ENCODE measurements around the gene SLC25A22.
A peak's percentile ranks its signal among the peaks of the same experiment; 100 is the strongest.

Gene SLC25A22

GRCh38 chr11:795634-796564, 2.2 kb downstream of the SLC25A22 start:
- peak overlapping the region; percentile 94 for H3K27ac Mint-ChIP-seq
- H3K4me1 Mint-ChIP-seq (ENCODE audit: low read depth): peaks cover 19% of the 10 kb centered on the region
- peaks cover 54% of the 10 kb centered on the region for H3K36me3 Mint-ChIP-seq (ENCODE audit: low read depth)
- no peaks in the 10 kb centered on the region for H3K9me3 Mint-ChIP-seq
- H3K4me3 Mint-ChIP-seq: peak overlapping the region; percentile 93
- DNase-seq: peak; percentile 85
- no peaks in the 10 kb centered on the region for H3K27me3 Mint-ChIP-seq

- H3K4me3 Mint-ChIP-seq: peak overlapping the region; percentile 93
- no peaks in the 10 kb centered on the region for H3K27me3 Mint-ChIP-seq
- DNase-seq: no peak
- peaks cover 52% of the 10 kb centered on the region for H3K36me3 Mint-ChIP-seq (ENCODE audit: low read depth)
- H3K4me1 Mint-ChIP-seq (ENCODE audit: low read depth): peaks cover 21% of the 10 kb centered on the region
- H3K9me3 Mint-ChIP-seq: no peaks in the 10 kb centered on the region
- peak overlapping the region; percentile 61 for H3K27ac Mint-ChIP-seq
These were observed 3.1 kb downstream of the SLC25A22 start for GRCh38 chr11:794766-795633.

GRCh38 chr11:794013-794765, 3.9 kb downstream of the SLC25A22 start:
- no peak for DNase-seq

GRCh38 chr11:793556-793955, 4.5 kb downstream of the SLC25A22 start:
- H3K27ac Mint-ChIP-seq: peak overlapping the region; percentile 33
- no peak overlapping the region for H3K4me3 Mint-ChIP-seq

More at GRCh38 chr11:794013-794765, 3.9 kb downstream of the SLC25A22 start:
- Mint-ChIP-seq H3K4me1 (ENCODE audit: low read depth) (peaks cover 21% of the 10 kb centered on the region), H3K9me3 (no peaks in the 10 kb centered on the region), H3K27me3 (peaks cover 3% of the 10 kb centered on the region), H3K36me3 (ENCODE audit: low read depth) (peaks cover 46% of the 10 kb centered on the region), H3K27ac (peak overlapping the region; percentile 33), H3K4me3 (peak overlapping the region; percentile 93)

GRCh38 chr11:792873-793272, 5.2 kb downstream of the SLC25A22 start:
- Mint-ChIP-seq H3K36me3 (ENCODE audit: low read depth) (peaks cover 43% of the 10 kb centered on the region), H3K27ac (no peak overlapping the region), H3K9me3 (no peaks in the 10 kb centered on the region), H3K4me1 (ENCODE audit: low read depth) (peaks cover 23% of the 10 kb centered on the region), H3K27me3 (peaks cover 4% of the 10 kb centered on the region), H3K4me3 (no peak overlapping the region)
- DNase-seq: no peak

More at GRCh38 chr11:793556-793955, 4.5 kb downstream of the SLC25A22 start:
- peaks cover 43% of the 10 kb centered on the region for H3K36me3 Mint-ChIP-seq (ENCODE audit: low read depth)
- peaks cover 4% of the 10 kb centered on the region for H3K27me3 Mint-ChIP-seq
- H3K9me3 Mint-ChIP-seq: no peaks in the 10 kb centered on the region
- peaks cover 21% of the 10 kb centered on the region for H3K4me1 Mint-ChIP-seq (ENCODE audit: low read depth)
- no peak for DNase-seq

- DNase-seq: no peak
- Mint-ChIP-seq H3K27ac (no peak overlapping the region), H3K36me3 (ENCODE audit: low read depth) (peaks cover 43% of the 10 kb centered on the region), H3K9me3 (no peaks in the 10 kb centered on the region), H3K4me1 (ENCODE audit: low read depth) (peaks cover 25% of the 10 kb centered on the region), H3K4me3 (no peak overlapping the region), H3K27me3 (peaks cover 4% of the 10 kb centered on the region)
These were observed 5.6 kb downstream of the SLC25A22 start for GRCh38 chr11:792535-792821.

- H3K9me3 Mint-ChIP-seq: no peaks in the 10 kb centered on the region
- no peak overlapping the region for H3K4me3 Mint-ChIP-seq
- peaks cover 4% of the 10 kb centered on the region for H3K27me3 Mint-ChIP-seq
- no peak for DNase-seq
- peaks cover 22% of the 10 kb centered on the region for H3K4me1 Mint-ChIP-seq (ENCODE audit: low read depth)
- peak overlapping the region; percentile 11 for H3K27ac Mint-ChIP-seq
- H3K36me3 Mint-ChIP-seq (ENCODE audit: low read depth): peaks cover 41% of the 10 kb centered on the region
These were observed 6.2 kb downstream of the SLC25A22 start for GRCh38 chr11:791658-792534.

GRCh38 chr11:790721-791564, 7.1 kb downstream of the SLC25A22 start:
- peaks cover 15% of the 10 kb centered on the region for H3K4me1 Mint-ChIP-seq (ENCODE audit: low read depth)
- no peak overlapping the region for H3K4me3 Mint-ChIP-seq
- peak overlapping the region; percentile 57 for H3K27ac Mint-ChIP-seq

GRCh38 chr11:789943-790342, 8.1 kb downstream of the SLC25A22 start, which contains the start of gene CEND1:
Gene CEND1, minus strand, starts transcription at chr11:790090. Its CDS starts 1,514 bp downstream, at chr11:788576.
- Mint-ChIP-seq H3K36me3 (ENCODE audit: low read depth) (peaks cover 37% of the 10 kb centered on the region), H3K27me3 (peaks cover 4% of the 10 kb centered on the region), H3K27ac (peak within 1 kb of the TSS; percentile 33), H3K4me1 (ENCODE audit: low read depth) (peaks cover 11% of the 10 kb centered on the region), H3K9me3 (no peaks in the 10 kb centered on the region), H3K4me3 (peak within 1 kb of the TSS; percentile 63)
- DNase-seq: peak; percentile 76

More at GRCh38 chr11:790721-791564, 7.1 kb downstream of the SLC25A22 start:
- Mint-ChIP-seq H3K27me3 (peaks cover 4% of the 10 kb centered on the region), H3K9me3 (no peaks in the 10 kb centered on the region), H3K36me3 (ENCODE audit: low read depth) (peaks cover 39% of the 10 kb centered on the region)
- no peak for DNase-seq

- Mint-ChIP-seq H3K27ac (peak overlapping the region; percentile 33), H3K27me3 (peaks cover 4% of the 10 kb centered on the region), H3K4me1 (ENCODE audit: low read depth) (peaks cover 9% of the 10 kb centered on the region), H3K9me3 (no peaks in the 10 kb centered on the region), H3K36me3 (ENCODE audit: low read depth) (peaks cover 34% of the 10 kb centered on the region), H3K4me3 (peak overlapping the region; percentile 63)
- DNase-seq: no peak
These were observed 8.8 kb downstream of the SLC25A22 start for GRCh38 chr11:788953-789940.

- DNase-seq: no peak
- Mint-ChIP-seq H3K27ac (no peak overlapping the region), H3K36me3 (ENCODE audit: low read depth) (peaks cover 30% of the 10 kb centered on the region), H3K27me3 (peaks cover 4% of the 10 kb centered on the region), H3K4me3 (no peak overlapping the region), H3K9me3 (no peaks in the 10 kb centered on the region), H3K4me1 (ENCODE audit: low read depth) (peaks cover 5% of the 10 kb centered on the region)
These were observed 10.0 kb downstream of the SLC25A22 start for GRCh38 chr11:788009-788640.

Data from activated T-cell treated with anti-CD3 and anti-CD28 coated beads, Interleukin-2, amount 50 U/mL, for 24 hours (primary cell).